Mesenchymal stem cell (in vitro differentiated cells and primary cell): ENCODE data around the gene POLR1C.
"Not testable (repeated sequence)": the region's sequence is repeated elsewhere in the genome, so short reads cannot be mapped to it uniquely, and the experiment has no call there.

Source experiments
- DNase-seq: peaks from one replicate; pipeline ENCODE4 v3.0.0-alpha.2; 2013
- H2AFZ ChIP-seq: one replicate; pipeline ENCODE4 v1.6.1; 2013; ENCODE audit warnings: low read depth, mild to moderate bottlenecking, control low read depth, inconsistent platforms, low read length, moderate library complexity
- H2AK5ac ChIP-seq: 2 replicates; pipeline ENCODE4 v1.6.1; 2013; ENCODE audit warnings: low read length, moderate library complexity, mild to moderate bottlenecking, inconsistent platforms; ENCODE audit not compliant: severe bottlenecking
- H2BK120ac ChIP-seq: one replicate; pipeline ENCODE4 v1.6.1; 2013; ENCODE audit warnings: low read depth, mild to moderate bottlenecking, inconsistent platforms, low read length, moderate library complexity
- H2BK12ac ChIP-seq, 2 experiments: one replicate each; pipeline ENCODE4 v1.6.1; 2013; ENCODE audit warnings: inconsistent platforms in 2 of 2, low read length in 2 of 2, mild to moderate bottlenecking in 2 of 2, moderate library complexity in 2 of 2, control low read depth in 1 of 2
- H2BK15ac ChIP-seq: one replicate; pipeline ENCODE4 v1.6.1; 2013; ENCODE audit warnings: mild to moderate bottlenecking, low read depth, inconsistent platforms; ENCODE audit not compliant: poor library complexity, severe bottlenecking
- H2BK5ac ChIP-seq: 2 replicates; pipeline ENCODE4 v1.6.1; 2013; ENCODE audit warnings: low read depth, mild to moderate bottlenecking, low read length, control low read depth, inconsistent platforms; ENCODE audit not compliant: poor library complexity, severe bottlenecking
- H3K14ac ChIP-seq, 2 experiments: one replicate each; pipeline ENCODE4 v1.6.1; 2013; ENCODE audit warnings: inconsistent platforms in 2 of 2, low read length in 2 of 2, control low read depth in 1 of 2, mild to moderate bottlenecking in 1 of 2, moderate library complexity in 1 of 2
- H3K18ac ChIP-seq, 2 experiments: one replicate each; pipeline ENCODE4 v1.6.1; 2013; ENCODE audit warnings: inconsistent platforms in 2 of 2, low read length in 2 of 2, control low read depth in 1 of 2, low read depth in 1 of 2, mild to moderate bottlenecking in 1 of 2
- H3K23ac ChIP-seq, 2 experiments: one replicate each; pipeline ENCODE4 v1.6.1; 2013; ENCODE audit warnings: inconsistent platforms in 2 of 2, low read length in 2 of 2, mild to moderate bottlenecking in 2 of 2, moderate library complexity in 2 of 2, control low read depth in 1 of 2
- H3K27ac ChIP-seq: 2 replicates; pipeline ENCODE4 v1.5.1; 2013; ENCODE audit warnings: mild to moderate bottlenecking, moderate library complexity, low read length, control low read depth, inconsistent platforms; ENCODE audit not compliant: poor library complexity, severe bottlenecking
- H3K27me3 ChIP-seq, 2 experiments: 2 replicates each; pipeline versions ENCODE4 v1.6.1 to v1.7.0; 2013; ENCODE audit warnings: low read length in 2 of 2, mild to moderate bottlenecking in 2 of 2, moderate library complexity in 2 of 2, control low read depth in 1 of 2, inconsistent platforms in 1 of 2; ENCODE audit not compliant: control insufficient read depth in 1 of 2, insufficient read depth in 1 of 2
- H3K36me3 ChIP-seq, 2 experiments: 2 replicates each; pipeline versions ENCODE4 v1.6.1 to v1.7.0; 2013; ENCODE audit warnings: low read length in 2 of 2, control low read depth in 1 of 2, inconsistent platforms in 1 of 2, low read depth in 1 of 2, mild to moderate bottlenecking in 1 of 2; ENCODE audit not compliant: insufficient read depth in 2 of 2, control insufficient read depth in 1 of 2
- H3K4ac ChIP-seq, 2 experiments: one replicate each; pipeline ENCODE4 v1.6.1; 2013; ENCODE audit warnings: inconsistent platforms in 2 of 2, low read length in 2 of 2, mild to moderate bottlenecking in 2 of 2, moderate library complexity in 2 of 2, control low read depth in 1 of 2, low read depth in 1 of 2
- H3K4me1 ChIP-seq: 2 replicates; pipeline ENCODE4 v1.6.1; 2013; ENCODE audit warnings: low read depth, low read length, control low read depth; ENCODE audit not compliant: control insufficient read depth, insufficient read depth
- H3K4me2 ChIP-seq: 2 replicates; pipeline ENCODE4 v1.6.1; 2013; ENCODE audit warnings: low read length, mild to moderate bottlenecking, inconsistent platforms; ENCODE audit not compliant: poor library complexity, severe bottlenecking
- H3K4me3 ChIP-seq, 2 experiments: 2 replicates each; pipeline versions ENCODE4 v1.5.1 to v1.7.0; 2013; ENCODE audit warnings: low read length in 2 of 2, mild to moderate bottlenecking in 2 of 2, control low read depth in 1 of 2, low read depth in 1 of 2; ENCODE audit not compliant: insufficient read depth in 1 of 2
- H3K79me1 ChIP-seq: replicated peaks from 2 replicates; pipeline ENCODE4 v1.6.1; 2013; ENCODE audit warnings: mild to moderate bottlenecking, control low read depth, low read length, inconsistent platforms; ENCODE audit not compliant: poor library complexity, severe bottlenecking
- H3K9ac ChIP-seq: 2 replicates; pipeline ENCODE4 v1.7.0; 2013; ENCODE audit warnings: mild to moderate bottlenecking, low read length, moderate library complexity
- H3K9me3 ChIP-seq: 2 replicates; pipeline ENCODE4 v1.7.0; 2013; ENCODE audit warnings: mild to moderate bottlenecking, low read length; ENCODE audit not compliant: control insufficient read depth
- H4K8ac ChIP-seq: one replicate; pipeline ENCODE4 v1.6.1; 2013; ENCODE audit warnings: inconsistent platforms, mild to moderate bottlenecking, low read length, moderate library complexity
- H4K91ac ChIP-seq: one replicate; pipeline ENCODE4 v1.6.1; 2013; ENCODE audit warnings: mild to moderate bottlenecking, low read length, inconsistent platforms
- WGBS: methylation state at CpG from one replicate; pipeline ENCODE4 v1.1.7; 2013; ENCODE audit warnings: mixed read lengths; 5-methylcytosine and 5-hydroxymethylcytosine counted together

Gene POLR1C

DNA sequence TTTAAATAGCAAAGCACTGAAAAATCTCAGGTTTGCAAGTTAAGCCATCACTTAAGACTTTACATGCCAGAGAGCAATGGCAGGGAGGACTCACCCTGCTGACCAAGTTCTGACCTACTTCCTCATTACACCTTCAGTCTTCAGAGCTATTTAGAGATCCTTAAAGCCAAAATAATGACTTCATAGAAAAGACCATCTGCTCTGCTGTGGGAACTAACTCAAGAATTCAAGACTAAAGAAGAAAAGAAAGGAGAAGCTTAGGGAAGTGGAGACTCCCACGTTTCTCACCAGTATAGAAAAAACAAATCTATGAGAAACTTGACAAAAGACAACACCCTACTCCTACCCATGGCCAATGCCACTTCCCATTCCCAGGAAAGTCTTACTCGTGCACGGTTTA is 30.3 kb downstream of the POLR1C start:
- no peak overlapping the region for H4K8ac ChIP-seq
- WGBS: 100% methylated on average over 2 of the region's 3 CpGs
- H2AK5ac ChIP-seq: no peak overlapping the region
- no peaks in the 10 kb centered on the region for H3K4me1 ChIP-seq
- no peaks in the 10 kb centered on the region for H3K79me1 ChIP-seq
- H2BK120ac ChIP-seq: no peak overlapping the region
- H3K9ac ChIP-seq: no peak overlapping the region
- no peak overlapping the region for H2AFZ ChIP-seq
- no peak overlapping the region for H2BK12ac ChIP-seq
- no peak overlapping the region for H3K4ac ChIP-seq
- H3K4me2 ChIP-seq: no peak overlapping the region
- H2BK15ac ChIP-seq: no peak overlapping the region
- H2BK5ac ChIP-seq: no peak overlapping the region
- no peaks in the 10 kb centered on the region for H3K27me3 ChIP-seq
- H3K36me3 ChIP-seq: peaks cover 37 to 94% of the 10 kb centered on the region in 2 experiments
- no peak for DNase-seq
- no peak overlapping the region for H3K18ac ChIP-seq
- H3K9me3 ChIP-seq: no peaks in the 10 kb centered on the region
- H3K14ac ChIP-seq: no peak overlapping the region
- peak overlapping the region; percentile 39 for H4K91ac ChIP-seq
- H3K4me3 ChIP-seq: no peak overlapping the region
- H3K23ac ChIP-seq: no peak overlapping the region
- no peak overlapping the region for H3K27ac ChIP-seq

DNA sequence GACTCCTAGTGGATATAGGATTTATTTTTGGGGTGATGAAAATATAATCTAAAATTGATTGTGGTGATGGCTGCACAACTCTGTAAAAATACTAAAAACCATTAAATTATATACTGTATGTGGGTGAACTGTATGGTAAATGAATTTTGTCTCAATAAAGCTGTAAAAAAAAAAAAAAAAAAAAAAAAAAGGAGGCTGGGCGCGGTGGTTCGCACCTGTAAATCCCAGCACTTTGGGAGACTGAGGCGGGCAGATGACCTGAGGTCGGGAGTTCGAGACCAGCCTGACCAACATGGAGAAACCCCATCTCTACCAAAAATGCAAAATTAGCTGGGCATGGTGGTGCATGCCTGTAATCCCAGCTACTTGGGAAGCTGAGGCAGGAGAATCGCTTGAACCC is 40.7 kb downstream of the POLR1C start:
- H3K9ac ChIP-seq, H3K4me1 ChIP-seq, H3K79me1 ChIP-seq, H2BK15ac ChIP-seq, H4K8ac ChIP-seq, H3K27me3 ChIP-seq, H3K9me3 ChIP-seq, H3K4me2 ChIP-seq, H3K27ac ChIP-seq, H2BK12ac ChIP-seq, H3K4ac ChIP-seq, H2BK5ac ChIP-seq, H4K91ac ChIP-seq, H3K23ac ChIP-seq, H3K18ac ChIP-seq, H3K4me3 ChIP-seq, H2AFZ ChIP-seq, DNase-seq, H3K14ac ChIP-seq, H2BK120ac ChIP-seq, H2AK5ac ChIP-seq: not testable (repeated sequence)
- peaks cover 22 to 93% of the 10 kb centered on the region in 2 experiments for H3K36me3 ChIP-seq
- WGBS: 100% methylated on average over 6 of the region's 7 CpGs

DNA sequence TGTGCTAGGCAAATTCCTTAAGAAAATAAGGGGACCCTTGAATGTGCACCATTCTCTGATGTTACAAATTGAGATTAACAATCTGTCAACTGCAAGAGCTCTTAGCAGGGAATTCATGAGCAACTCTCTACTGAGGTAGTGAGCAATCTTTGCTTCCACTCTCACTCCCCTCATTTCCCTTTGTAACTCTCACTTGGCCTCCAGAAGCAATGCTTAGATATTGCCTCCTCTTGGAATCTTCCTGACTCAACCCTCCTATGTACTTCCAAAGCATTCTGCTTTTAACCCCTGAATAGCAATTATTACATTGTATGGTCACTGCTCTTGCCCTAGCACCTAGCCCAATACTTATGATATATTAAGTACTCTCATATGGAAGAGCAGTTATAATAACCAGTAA is 42.4 kb downstream of the POLR1C start:
- H3K27me3 ChIP-seq: no peaks in the 10 kb centered on the region
- no peak overlapping the region for H3K18ac ChIP-seq
- no peak overlapping the region for H4K8ac ChIP-seq
- DNase-seq: no peak
- H3K4me3 ChIP-seq: no peak overlapping the region
- H3K9me3 ChIP-seq: no peaks in the 10 kb centered on the region
- H3K79me1 ChIP-seq: peaks cover 4% of the 10 kb centered on the region
- H2AK5ac ChIP-seq: no peak overlapping the region
- no peaks in the 10 kb centered on the region for H3K4me1 ChIP-seq
- no peak overlapping the region for H3K4ac ChIP-seq
- H3K9ac ChIP-seq: no peak overlapping the region
- H2BK5ac ChIP-seq: no peak overlapping the region
- H3K4me2 ChIP-seq: no peak overlapping the region
- no peak overlapping the region for H3K23ac ChIP-seq
- no peak overlapping the region for H4K91ac ChIP-seq
- no peak overlapping the region for H3K27ac ChIP-seq
- H2BK15ac ChIP-seq: no peak overlapping the region
- H2AFZ ChIP-seq: no peak overlapping the region
- no peak overlapping the region for H2BK120ac ChIP-seq
- H3K36me3 ChIP-seq: peaks cover 29 to 94% of the 10 kb centered on the region in 2 experiments
- H2BK12ac ChIP-seq: no peak overlapping the region
- H3K14ac ChIP-seq: no peak overlapping the region

- no peak overlapping the region for H2BK15ac ChIP-seq
- no peak overlapping the region for H3K14ac ChIP-seq
- no peak overlapping the region for H3K9ac ChIP-seq
- no peak overlapping the region for H2BK5ac ChIP-seq
- H3K4me1 ChIP-seq: peaks cover 2% of the 10 kb centered on the region
- H2AK5ac ChIP-seq: no peak overlapping the region
- H3K36me3 ChIP-seq: peaks cover 34 to 67% of the 10 kb centered on the region in 2 experiments
- no peak overlapping the region for H4K8ac ChIP-seq
- H2BK12ac ChIP-seq: no peak overlapping the region
- peak; percentile 55 for DNase-seq
- H3K4me3 ChIP-seq: no peak overlapping the region
- H3K27ac ChIP-seq: peak overlapping the region; percentile 81
- H4K91ac ChIP-seq: no peak overlapping the region
- no peak overlapping the region for H3K4ac ChIP-seq
- no peak overlapping the region for H3K23ac ChIP-seq
- no peak overlapping the region for H2BK120ac ChIP-seq
- H3K79me1 ChIP-seq: peaks cover 24% of the 10 kb centered on the region
- H3K4me2 ChIP-seq: no peak overlapping the region
- 86% methylated on average over 4 of the region's 5 CpGs for WGBS
- no peaks in the 10 kb centered on the region for H3K9me3 ChIP-seq
- no peaks in the 10 kb centered on the region for H3K27me3 ChIP-seq
- no peak overlapping the region for H3K18ac ChIP-seq
- no peak overlapping the region for H2AFZ ChIP-seq
Measured at GRCh38 chr6:43570876-43571441, 54.1 kb downstream of the POLR1C start.
